Bone marrow (tissue), 2 donors: ENCODE results near the gene ZC3H18.
"Not testable (repeated sequence)": the region's sequence is repeated elsewhere in the genome, so short reads cannot be mapped to it uniquely, and the experiment has no call there.

Experiments
- DNase-seq, 2 donors: peaks; one replicate each; lab custom pipeline; 2025; lab: John Stamatoyannopoulos, UW

Gene ZC3H18

DNA sequence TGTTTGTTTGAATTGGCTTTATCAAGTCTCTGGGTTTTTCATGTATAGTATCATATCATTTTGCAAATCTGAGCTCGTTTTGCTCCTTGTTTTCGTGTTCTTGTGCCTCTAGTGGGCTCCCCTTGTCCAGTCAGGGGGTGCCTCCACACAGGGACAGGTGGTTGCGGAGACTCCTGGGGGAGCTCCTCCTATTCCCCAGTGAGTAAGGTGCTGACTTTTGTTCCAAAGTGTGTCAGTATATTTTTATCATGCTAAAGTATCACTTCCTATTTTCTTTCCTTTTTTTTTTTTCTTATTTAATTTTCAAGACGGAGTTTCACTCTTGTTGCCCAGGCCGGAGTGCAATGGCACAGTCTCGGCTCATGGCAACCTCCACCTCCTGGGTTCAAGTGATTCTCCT is 37.9 kb downstream of the ZC3H18 start:
- DNase-seq: no peak

DNA sequence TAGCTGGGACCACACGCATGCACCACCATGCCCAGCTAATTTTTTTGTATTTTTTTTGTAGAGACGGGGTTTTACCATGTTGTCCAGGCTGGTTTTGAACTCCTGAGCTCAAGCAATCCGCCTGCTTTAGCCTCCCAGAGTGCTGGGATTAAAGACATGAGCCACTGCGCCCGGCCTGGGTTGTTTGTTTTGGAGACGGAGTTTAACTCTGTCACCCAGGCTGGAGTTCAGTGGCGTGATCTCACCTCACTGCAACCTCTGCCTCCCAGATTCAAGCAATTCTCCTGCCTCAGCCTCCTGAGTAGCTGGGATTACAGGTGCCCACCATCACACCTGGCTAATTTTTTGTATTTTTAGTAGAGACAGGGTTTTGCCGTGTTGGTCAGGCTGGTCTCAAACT is 39.2 kb downstream of the ZC3H18 start:
- DNase-seq: not testable (repeated sequence)

- no peak for DNase-seq
Measured at GRCh38 chr16:88610080-88610479, 39.9 kb downstream of the ZC3H18 start.

- no peak for DNase-seq
Measured at GRCh38 chr16:88610909-88611812, 41.0 kb downstream of the ZC3H18 start.

DNA sequence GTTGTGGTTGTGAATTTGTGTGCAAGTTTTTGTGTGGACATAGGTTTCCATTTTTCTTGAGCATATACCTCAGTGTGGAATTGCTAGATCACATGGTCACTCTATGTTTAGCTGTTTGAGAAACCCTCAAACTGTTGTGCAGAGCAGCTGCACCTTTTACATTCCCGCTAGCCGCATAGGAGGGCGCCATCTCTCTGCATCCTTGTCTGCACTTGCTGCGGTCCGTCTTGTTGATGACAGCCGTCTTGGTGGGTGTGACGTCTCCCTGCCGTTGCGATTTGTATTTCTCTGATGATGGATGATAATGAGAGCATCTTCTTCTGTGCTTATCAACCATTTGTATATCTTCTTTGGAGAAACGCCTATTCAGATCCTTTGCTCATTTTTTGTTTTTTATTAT is 43.1 kb downstream of the ZC3H18 start:
- DNase-seq: no peak

DNA sequence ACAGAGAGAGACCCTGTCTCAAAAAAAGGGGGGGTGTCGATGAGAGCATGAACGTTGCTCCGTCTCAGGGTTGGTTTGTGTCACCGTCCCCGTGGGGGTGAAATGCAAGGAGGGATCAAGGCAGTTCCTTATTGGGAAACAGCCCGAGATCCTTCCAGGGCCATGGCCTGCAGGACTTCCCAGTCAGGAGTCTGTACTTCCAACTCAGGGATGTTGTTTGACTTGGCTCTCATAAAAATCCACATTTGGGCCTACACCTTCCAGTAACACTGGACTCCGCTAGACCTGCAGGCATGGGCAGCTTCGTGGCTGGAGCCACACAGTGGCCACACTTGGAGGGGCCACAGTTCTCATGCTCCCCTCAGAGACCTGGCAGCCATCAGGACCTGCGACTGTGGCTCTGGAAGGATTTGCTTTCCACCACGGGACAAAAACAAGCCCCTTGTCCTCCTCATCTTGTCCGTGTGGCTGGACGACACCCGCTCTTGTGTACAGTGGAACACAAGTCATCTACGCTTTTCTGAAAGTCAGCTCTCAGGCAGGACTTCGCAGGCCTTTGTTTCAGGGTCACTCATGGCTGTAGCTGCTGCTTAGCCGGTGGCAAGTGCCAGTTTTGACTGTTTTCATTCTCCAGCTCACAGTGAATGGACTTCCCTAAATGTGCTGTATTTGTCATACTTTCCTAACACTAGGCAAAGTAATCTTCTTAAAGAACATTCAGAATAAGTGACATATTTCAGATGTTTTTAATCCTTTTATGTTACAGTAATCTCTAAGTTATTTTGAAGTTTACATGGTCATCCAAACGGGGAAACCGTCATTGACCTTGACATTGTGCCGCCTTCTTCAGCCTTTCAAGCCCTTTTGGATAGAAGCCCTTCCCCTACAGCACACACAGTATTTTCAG is 44.0 kb downstream of the ZC3H18 start:
- DNase-seq: no peak

DNA sequence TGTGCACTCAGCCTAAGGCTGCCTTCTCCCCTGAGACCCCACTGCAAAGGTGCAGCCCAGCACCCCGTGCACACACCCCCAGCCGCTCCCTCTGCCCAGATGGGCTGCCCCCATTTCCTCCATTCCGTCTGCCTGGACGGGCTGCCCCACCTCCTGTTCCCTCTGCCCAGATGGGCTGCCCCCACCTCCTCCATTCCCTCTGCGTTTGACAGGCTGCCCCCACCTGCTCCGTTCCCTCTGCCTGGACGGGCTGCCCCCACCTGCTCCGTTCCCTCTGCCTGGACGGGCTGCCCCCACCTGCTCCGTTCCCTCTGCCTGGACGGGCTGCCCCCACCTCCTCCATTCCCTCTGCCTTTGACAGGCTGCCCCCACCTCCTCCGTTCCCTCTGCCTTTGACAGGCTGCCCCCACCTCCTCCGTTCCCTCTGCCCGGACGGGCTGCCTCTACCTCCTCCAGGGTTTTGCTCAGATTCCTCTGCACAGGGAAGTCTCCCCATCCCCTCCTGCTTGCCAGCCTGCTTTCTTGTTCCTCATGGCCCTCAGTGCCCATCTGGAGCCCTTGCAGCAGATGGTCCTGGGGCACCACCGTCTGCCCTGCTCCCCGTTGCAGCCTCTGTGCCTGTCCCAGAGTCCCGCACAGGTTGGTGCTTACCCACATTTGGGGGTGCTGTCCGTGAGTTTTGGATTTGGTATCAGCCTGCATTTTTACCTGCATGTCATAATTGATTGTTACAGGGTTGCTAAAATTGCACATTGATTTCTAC is 44.8 kb downstream of the ZC3H18 start:
- DNase-seq: no peak

- no peak for DNase-seq
Measured at GRCh38 chr16:88616320-88616719, 46.1 kb downstream of the ZC3H18 start.

GRCh38 chr16:88616736-88617135 is 46.5 kb downstream of the ZC3H18 start:
- DNase-seq: no peak

GRCh38 chr16:88617268-88618031 is 47.2 kb downstream of the ZC3H18 start:
- no peak for DNase-seq

GRCh38 chr16:88618182-88618955 is 48.2 kb downstream of the ZC3H18 start:
- no peak for DNase-seq

GRCh38 chr16:88618956-88619667 is 48.9 kb downstream of the ZC3H18 start:
- no peak for DNase-seq

- DNase-seq: no peak
Measured at GRCh38 chr16:88619859-88620815, 49.9 kb downstream of the ZC3H18 start.

DNA sequence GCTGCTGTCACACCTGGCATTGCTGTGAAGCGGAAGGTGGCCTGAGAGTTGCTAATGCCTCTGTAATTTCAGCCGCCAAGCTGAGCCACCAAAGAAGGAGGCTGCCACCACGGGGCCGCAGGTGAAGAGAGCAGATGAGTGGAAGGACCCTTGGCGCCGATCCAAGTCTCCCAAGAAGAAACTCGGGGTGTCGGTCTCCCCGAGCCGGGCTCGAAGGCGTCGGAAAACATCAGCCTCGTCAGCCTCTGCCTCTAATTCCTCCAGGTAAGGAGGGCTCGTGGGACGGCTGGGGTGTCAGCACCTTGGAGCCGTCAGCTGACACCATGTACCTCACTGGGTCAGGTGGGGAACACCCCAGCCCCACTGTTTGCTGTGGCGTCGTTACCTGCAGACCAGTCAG is 51.9 kb downstream of the ZC3H18 start:
- DNase-seq: no peak

DNA sequence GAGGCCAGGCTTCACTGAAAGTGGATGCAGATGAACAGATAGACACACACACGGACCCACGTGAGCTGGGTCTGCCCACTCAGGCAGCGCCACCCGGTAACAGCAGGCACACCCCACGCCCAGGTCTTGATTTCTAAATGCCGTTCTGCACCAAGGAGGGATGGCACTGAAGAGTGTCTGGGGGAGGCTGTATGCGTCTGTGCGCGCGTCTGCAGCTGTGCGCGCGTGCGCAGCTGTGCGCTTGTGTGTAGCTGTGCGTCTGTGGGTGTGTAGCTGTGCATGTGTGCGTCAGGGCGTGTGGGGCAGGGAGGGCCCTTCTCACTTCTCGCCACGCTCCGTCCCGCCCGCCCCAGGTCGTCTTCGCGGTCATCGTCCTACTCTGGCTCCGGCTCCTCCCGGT is 52.7 kb downstream of the ZC3H18 start:
- no peak for DNase-seq

GRCh38 chr16:88623858-88624257 is 53.7 kb downstream of the ZC3H18 start:
- no peak for DNase-seq

- no peak for DNase-seq
Measured at GRCh38 chr16:88624481-88624880, 54.3 kb downstream of the ZC3H18 start.

- DNase-seq: no peak
Measured at GRCh38 chr16:88624977-88625576, 54.9 kb downstream of the ZC3H18 start.
